Activated CD8-positive, alpha-beta memory T cell treated with anti-CD3 and anti-CD28 coated beads for 36 hours (primary cell): ENCODE results near the gene ZNF576. TPM values are rescaled to one million over a fixed set of nuclear protein-coding genes. Genes with fewer than 3 reads are reported as not detected.
"Not testable (repeated sequence)": the region's sequence is repeated elsewhere in the genome, so short reads cannot be mapped to it uniquely, and the experiment has no call there.

Experiments
- CTCF ChIA-PET: fragments of 350-600 bp; sonication (Branson Sonifier 250); formaldehyde crosslinking; loops from one replicate; lab custom pipeline; 2021; ENCODE audit warnings: antibody characterized with exemption; lab: Charles Lee
- POLR2A ChIA-PET: fragments of 350-600 bp; sonication (Branson Sonifier 250); formaldehyde crosslinking; loops from one replicate; lab custom pipeline; 2021; ENCODE audit warnings: antibody characterized with exemption; lab: Charles Lee
- total RNA-seq, 2 experiments: library from RNA; stranded (reverse); gene quantifications; one replicate each; pipeline ENCODE4 v1.2.3, GENCODE V29; 2021

The ZNF576 gene, protein sequence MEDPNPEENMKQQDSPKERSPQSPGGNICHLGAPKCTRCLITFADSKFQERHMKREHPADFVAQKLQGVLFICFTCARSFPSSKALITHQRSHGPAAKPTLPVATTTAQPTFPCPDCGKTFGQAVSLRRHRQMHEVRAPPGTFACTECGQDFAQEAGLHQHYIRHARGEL
- 10 to 100 TPM; 21.0 TPM for total RNA-seq

DNA sequence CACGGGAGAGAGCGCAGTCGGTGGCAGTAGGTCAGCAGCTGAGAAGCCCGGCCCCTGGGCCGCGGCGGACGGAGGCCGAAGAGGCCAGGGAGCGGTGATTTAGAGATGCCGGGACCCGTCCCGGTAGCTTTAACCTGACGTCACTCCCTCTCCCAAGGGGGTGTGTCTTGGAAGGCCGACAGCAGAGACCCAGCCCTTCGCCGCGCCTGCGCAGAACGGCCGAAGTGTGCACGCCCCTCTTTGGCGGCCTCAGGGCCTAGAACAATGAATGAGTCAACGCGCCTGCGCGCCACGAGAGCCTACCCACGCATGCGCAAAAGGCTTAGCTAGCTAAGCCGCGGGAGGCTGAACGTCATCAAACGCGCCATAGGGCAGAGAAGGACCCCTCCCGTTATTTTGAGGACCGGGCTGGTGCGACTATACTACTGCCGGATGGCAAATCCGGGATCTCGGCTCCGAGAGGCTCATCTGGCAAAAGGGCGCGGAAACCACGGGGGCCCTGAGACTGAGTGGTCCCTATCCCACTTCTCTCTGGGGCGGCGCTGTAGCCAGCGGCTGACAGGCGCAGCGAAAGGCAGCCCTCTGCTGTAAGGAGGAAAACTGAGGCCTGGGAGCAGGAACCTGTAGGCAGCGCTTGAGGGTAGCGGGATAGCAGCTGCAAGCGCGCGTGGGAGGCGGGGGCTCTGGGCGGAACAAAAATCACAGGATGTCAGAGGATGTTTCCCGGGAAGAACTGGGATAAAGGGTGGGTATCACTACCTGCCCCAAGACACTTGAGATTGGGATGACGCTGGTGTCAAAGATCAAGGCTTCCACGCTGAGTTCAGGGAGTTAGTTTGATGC, at the start of gene ZNF576, which contains the start of gene IRGQ:
Gene ZNF576 (plus strand): TSS at position 597 of the 843 bp plus-strand sequence. CDS start 514 bp downstream, outside the sequence.
Gene IRGQ (minus strand): TSS at position 136 of the 843 bp plus-strand sequence. CDS start 796 bp downstream, outside the sequence.
- CTCF ChIA-PET, result interaction anchor here (0.7 to 4.0 kb wide), 11 partner anchors 13 to 149 kb away, joined by 3 to 22 read pairs (median 5); partner anchors contain the start of gene PHLDB3
- POLR2A ChIA-PET, result interaction anchor here (0.5 to 3.6 kb wide), 9 partner anchors 15 to 185 kb away, joined by 3 to 18 read pairs (median 5); partner anchors contain the start of genes CADM4, PHLDB3, PINLYP and XRCC1

DNA sequence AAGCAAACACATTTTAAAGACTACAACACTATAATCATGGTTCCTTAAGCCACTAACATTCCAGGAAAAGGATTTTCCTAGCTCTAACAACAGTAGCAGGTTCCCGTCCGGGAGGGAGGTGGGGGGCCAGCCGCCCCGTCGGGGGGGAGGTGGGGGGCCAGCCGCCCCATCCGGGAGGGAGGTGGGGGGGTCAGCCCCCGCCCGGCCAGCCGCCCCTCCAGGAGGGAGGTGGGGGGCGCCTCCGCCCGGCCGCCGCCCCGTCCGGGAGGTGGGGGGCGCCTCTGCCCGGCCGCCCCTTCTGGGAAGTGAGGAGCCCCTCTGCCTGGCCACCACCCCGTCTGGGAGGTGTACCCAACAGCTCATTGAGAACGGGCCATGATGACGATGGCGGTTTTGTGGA, 48.5 kb upstream of the ZNF576 start:
- POLR2A ChIA-PET, CTCF ChIA-PET: not testable (repeated sequence)

DNA sequence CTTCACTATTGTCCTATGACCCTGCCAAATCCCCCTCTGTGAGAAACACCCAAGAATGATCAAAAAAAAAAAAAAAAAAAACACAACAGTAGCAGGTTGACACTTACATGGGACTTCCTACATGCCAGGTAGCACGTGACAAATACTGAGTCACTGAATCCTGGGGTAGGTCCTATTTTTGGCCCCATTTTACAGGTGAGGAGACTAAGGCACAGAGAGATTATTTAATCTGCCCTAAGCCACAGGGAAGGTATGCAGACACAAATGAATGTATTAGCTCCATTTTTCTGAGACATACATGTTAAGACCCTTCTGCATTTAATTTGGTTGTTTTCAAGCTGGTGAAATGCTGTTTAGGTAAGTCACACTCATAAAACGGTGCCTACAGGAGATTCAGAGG, 47.7 kb upstream of the ZNF576 start:
- ChIA-PET POLR2A (no interaction called here), CTCF (interaction anchor here (0.7 kb wide), 1 partner anchor 13 kb away, joined by 4 read pairs; no protein-coding TSS in a partner anchor)

DNA sequence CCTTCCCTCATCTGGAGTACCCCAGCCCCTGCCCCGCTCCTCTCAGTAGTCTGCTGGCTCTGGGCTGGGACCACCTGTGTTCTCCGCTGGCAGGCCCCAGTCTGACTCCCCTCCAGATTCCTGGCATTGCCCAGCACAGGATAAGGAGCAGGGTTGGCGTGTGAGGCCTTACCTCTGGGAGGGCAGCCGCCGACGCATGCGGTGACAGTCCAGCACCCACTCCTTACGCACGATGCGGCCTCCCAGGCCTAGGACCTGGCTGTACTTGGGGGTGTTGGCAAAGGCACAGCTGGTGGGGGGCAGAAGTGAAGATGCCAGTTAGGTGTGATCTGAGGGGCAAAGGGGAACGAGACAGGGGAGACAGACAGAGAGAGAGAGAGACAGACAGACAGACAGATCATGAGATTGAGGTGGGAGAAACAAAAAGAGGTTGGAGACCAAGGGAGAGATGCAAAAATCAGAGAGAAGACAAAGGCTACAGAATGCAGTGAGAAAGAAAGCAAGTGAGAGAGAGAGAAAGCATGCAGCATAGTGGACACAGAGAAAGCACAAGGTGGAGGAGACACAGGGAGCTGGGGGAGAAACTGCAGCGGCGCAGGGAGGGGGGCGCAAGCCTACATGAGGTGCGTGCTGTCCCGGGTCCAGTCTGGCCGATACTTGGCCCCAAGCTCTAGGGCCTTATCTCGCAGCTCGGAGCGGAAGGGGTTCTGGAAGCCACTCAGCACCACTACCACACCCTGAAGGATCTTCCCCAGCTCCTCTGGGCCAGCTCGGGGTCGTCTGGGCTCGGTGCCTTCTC, 44.8 kb upstream of the ZNF576 start:
- POLR2A ChIA-PET, result no interaction called here

DNA sequence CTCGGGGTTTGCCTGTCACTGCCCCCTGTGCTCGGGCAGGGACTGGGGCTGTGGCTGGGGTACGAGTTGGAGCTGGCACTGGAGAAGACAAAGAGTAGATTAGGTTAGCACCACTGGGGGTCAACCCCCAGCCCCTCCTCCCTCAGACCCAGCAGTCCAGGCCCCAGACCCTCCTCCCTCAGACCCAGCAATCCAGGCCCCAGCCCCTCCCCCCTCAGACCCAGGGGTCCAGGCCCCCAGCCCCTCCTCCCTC, 44.3 kb upstream of the ZNF576 start:
- ChIA-PET CTCF (interaction anchor here (1.4 to 1.7 kb wide), 2 partner anchors 19 to 42 kb away, joined by 3 to 5 read pairs; no protein-coding TSS in a partner anchor), POLR2A (no interaction called here)

More for the DNA sequence above, 44.8 kb upstream of the ZNF576 start:
- CTCF ChIA-PET, result interaction anchor here (1.4 to 1.7 kb wide), 2 partner anchors 19 to 43 kb away, joined by 3 to 5 read pairs; no protein-coding TSS in a partner anchor

DNA sequence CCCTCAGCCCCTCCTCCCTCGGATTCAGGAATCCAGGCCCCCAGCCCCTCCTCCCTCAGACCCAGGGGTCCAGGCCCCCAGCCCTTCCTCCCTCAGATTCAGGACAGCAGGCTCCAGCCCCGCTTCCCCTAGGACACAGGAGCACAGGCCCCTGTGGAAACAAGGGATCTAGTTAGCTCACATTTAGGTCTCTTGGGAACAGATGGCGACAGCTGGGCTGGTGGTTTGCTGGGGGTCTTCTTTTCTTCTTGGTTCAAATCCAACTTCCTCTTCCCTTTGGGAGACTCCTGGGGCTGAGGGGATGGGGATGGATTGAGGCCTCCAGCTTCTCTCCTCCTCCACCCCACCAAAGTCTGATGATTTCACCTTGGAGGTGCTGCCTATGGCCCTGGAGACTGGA, 43.8 kb upstream of the ZNF576 start:
- ChIA-PET CTCF (interaction anchor here (1.4 to 1.8 kb wide), 2 partner anchors 25 to 42 kb away, joined by 3 to 4 read pairs; no protein-coding TSS in a partner anchor), POLR2A (no interaction called here)

DNA sequence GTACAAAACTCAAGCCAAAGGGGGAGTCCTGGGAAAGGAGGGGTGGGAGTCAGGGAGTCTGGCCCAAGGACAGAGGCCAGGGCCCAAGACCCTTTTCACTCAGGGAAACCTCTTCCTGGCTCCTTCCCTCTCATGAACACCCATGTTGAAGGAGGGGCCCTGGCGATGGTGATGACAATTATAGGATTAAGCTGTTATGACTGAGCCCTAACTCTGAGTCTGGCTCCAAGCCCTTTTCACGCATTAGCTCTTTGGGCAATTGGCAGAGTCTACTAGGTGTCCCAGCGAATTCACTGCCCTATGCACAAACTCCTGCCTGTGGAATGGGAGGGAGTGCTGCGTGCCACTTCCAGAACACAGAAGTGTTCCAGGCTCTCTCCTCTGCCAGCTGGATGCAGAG, 42.7 kb upstream of the ZNF576 start:
- ChIA-PET CTCF (interaction anchor here (0.7 to 2.5 kb wide), 4 partner anchors 26 to 106 kb away, joined by 3 to 27 read pairs (median 10); partner anchors contain the start of genes IRGQ and ZNF576), POLR2A (interaction anchor here (0.6 kb wide), 1 partner anchor 26 kb away, joined by 3 read pairs; no protein-coding TSS in a partner anchor)

DNA sequence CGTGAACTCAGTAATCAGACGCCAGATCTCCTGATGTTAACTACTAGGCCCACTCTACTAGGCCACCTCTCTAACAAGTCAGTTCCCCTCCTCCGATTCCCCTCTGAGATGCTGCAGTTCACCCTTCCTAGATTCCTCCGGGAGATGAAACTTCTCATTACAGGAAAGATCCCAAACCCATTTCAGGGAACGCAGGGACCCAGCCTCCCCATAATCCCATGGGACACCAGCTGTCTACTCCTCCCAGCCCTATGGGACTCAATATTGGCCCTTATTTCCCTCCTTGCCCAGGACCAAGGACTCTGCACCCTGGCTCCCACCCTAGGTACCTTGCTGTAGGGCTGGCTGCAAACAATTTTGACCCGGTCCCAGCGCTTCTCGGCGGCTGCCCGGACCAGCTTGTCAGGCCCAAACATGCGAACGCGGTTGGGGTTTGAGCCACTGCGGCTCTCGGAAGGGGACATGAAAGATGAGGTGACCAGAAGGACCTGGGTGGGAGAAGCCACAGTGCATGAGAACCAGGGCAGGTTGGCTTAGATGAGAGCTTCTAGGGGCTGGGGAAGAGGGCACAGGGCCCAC, 42.0 kb upstream of the ZNF576 start:
- CTCF ChIA-PET, result interaction anchor here (0.6 to 2.5 kb wide), 14 partner anchors 11 to 191 kb away, joined by 3 to 27 read pairs (median 4); partner anchors contain the start of genes IRGQ, PHLDB3, ZNF575 and ZNF576
- POLR2A ChIA-PET, result interaction anchor here (0.6 to 2.1 kb wide), 3 partner anchors 26 to 40 kb away, joined by 3 to 8 read pairs (median 3); no protein-coding TSS in a partner anchor

DNA sequence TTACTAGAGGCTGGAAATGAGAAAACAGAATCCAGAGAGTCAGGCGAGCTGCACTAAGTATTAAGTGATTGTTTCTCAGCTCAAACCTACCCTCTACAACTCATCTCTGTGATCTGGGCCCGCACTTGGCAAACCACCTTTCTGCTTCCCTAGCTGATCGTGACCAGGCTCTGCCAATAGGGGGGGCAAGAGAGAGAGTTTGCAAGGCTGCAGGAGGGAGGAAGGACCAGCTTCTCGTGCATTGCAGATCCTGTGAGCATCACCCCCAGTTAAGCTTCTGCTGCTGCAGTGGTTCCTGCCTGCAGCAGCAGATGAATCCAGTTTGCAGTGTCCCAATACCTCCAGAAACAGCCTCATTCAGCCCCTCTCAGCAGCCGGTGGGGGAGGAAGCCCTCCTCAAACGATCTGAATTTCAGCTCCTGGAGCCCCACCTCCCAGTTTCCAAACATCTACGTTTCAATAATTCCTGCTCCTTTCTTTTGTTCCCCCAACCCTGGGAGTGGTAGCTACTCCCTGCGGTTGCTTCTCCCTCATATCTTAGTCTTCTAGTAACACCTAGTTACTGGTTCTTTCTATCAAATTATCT, 41.1 kb upstream of the ZNF576 start:
- ChIA-PET CTCF (interaction anchor here (0.6 to 2.5 kb wide), 18 partner anchors 10 to 190 kb away, joined by 3 to 27 read pairs (median 4); partner anchors contain the start of genes IRGQ, PHLDB3, ZNF575 and ZNF576), POLR2A (interaction anchor here (0.6 to 2.1 kb wide), 3 partner anchors 24 to 39 kb away, joined by 3 to 8 read pairs (median 3); no protein-coding TSS in a partner anchor)

DNA sequence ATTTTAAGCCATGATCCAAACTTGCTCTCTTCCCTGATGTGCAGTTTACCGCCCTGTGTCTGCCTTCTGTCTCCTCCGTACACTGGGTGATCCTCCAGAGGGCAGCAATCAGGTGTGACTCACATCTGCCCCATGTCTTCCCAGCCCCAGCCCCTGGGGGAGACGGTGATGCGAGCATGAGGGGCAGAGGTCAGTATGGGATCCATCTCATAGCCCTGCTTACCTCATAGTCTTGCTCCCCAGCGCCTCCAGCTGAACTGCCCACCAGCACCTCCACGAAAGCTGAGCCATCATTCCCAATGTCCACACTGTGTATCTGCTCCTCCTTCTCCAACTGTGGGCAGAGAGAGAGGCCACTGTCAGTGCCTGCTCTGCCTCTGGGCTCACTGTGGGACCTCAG, 35.7 kb upstream of the ZNF576 start:
- ChIA-PET CTCF (interaction anchor here (0.9 kb wide), 1 partner anchor 36 kb away, joined by 3 read pairs; the partner anchor contains the start of gene ZNF576), POLR2A (no interaction called here)

DNA sequence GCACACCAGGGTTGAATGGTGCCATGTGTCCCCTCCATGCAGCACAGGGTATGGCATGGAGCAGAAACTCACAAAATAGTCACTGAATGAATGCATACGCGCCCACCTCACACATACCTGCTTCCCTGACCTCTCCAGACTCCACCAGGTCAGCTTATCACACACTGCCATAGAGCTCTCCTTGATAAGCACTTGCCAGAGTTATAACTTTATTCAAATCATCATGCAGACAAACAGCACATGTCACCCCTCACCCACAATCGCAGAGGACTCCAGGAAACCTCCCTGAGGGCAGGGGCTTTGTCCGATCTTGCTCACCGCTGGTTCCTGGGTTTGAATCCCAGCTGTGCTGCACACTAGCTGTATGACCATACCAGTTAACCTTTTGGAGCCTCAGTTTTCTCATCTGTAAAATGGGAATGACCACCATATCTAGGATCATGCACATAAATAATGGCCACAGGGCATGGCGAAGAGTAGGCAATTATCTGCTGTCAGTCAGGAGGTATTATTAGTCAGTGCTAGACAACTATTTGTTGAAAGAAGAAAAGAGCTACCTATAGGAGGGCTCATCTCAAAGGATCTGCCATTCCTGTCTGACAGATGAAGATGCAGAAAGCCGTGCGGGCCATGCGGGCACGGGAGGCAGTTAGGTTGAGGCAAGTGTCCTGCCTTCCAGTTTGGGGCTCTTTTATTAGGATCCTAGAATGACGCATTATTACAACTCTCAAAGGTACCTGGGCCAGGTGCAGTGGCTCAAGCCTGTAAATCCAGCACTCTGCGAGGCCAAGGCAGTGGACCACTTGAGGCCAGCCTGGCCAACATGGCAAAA, 35.0 kb upstream of the ZNF576 start:
- CTCF ChIA-PET, result interaction anchor here (1.9 kb wide), 1 partner anchor 34 kb away, joined by 8 read pairs; the partner anchor contains the start of gene IRGQ

DNA sequence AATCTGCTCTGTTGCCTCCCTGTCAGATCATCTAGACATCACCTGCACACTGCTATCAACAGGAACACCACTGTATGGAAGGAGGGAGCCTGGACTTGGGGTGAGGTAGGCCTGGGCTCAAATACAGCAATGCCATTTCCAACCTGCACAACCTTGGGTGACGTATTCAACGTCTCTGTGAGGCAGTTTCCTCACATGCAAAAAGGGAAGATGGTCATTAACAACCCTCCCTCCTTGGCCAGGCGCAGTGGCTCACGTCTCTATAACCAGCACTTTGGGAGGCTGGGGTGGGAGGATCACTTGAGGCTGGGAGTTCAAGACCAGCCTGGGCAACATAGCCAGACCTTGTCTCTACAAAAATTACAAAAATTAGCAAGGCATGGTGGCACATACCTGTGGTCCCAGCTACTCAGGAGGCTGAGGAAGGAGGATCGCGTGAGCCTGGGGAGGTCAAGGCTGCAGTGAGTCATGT, 34.1 kb upstream of the ZNF576 start:
- CTCF ChIA-PET, result interaction anchor here (1.9 kb wide), 1 partner anchor 33 kb away, joined by 8 read pairs; the partner anchor contains the start of gene IRGQ
- POLR2A ChIA-PET, result interaction anchor here (0.6 kb wide), 1 partner anchor 58 kb away, joined by 4 read pairs; no protein-coding TSS in a partner anchor

More for the DNA sequence above, 35.0 kb upstream of the ZNF576 start:
- POLR2A ChIA-PET, result no interaction called here

DNA sequence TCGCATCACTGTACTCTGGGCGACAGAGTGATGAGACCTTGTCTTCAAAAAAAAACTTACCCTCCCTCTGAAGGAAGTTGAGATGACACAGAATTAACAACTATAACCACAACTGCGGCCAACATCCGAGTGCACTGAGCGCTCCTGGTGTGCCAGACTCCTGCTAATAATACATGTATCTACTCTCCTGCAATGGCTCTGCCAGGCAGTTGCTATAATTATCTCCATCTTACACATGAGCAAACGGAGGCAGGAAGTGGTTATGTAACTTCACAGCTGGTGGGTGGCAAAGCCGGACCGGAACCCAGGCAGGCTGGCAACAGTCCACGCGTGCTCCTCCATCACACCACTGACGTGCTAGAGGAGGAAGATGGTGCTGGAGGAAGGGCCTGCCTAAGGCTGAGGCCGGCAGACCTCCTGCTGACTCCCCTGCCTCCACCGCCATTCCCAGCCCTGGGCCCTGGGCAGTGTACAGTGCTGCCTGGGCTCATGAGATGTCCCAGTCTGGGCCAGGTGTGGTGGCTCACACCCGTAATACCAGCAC, 33.6 kb upstream of the ZNF576 start:
- ChIA-PET CTCF (interaction anchor here (1.9 kb wide), 1 partner anchor 32 kb away, joined by 8 read pairs; the partner anchor contains the start of gene IRGQ), POLR2A (interaction anchor here (0.6 kb wide), 1 partner anchor 59 kb away, joined by 4 read pairs; no protein-coding TSS in a partner anchor)

DNA sequence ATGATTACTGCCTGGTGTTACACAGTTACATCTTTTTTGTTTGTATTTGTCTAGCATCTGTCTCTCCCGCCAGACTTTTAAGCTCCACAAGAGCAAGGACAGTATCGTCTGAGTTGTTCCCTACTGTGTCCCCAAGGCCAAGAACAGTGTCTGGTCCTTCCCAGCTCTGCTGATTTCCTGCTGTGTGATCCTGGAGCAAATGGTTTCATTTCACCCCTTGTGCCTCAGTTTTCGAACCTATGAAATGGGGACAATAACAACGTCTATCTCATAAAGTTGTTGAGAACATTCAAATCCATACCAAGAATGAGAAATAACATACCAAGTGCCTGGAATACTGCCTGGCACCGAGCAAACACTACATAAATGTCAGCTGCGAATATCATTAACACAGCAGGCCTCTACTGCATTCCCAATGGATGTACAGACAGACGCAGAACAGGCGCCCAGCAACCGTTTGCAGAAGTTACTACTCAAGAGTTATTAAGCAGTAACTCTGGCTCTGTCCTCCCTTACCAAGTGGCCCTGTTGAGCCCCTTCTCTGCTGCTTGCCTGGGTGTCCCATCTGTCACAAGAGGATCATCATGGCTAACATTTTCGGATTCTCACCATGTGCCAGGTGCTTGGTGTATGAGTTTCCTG, 32.5 kb upstream of the ZNF576 start:
- ChIA-PET POLR2A (interaction anchor here (0.8 kb wide), 1 partner anchor 11 kb away, joined by 3 read pairs; the partner anchor contains the start of genes PINLYP and XRCC1), CTCF (interaction anchor here (0.9 to 2.7 kb wide), 2 partner anchors 8 to 31 kb away, joined by 3 to 10 read pairs; no protein-coding TSS in a partner anchor)

DNA sequence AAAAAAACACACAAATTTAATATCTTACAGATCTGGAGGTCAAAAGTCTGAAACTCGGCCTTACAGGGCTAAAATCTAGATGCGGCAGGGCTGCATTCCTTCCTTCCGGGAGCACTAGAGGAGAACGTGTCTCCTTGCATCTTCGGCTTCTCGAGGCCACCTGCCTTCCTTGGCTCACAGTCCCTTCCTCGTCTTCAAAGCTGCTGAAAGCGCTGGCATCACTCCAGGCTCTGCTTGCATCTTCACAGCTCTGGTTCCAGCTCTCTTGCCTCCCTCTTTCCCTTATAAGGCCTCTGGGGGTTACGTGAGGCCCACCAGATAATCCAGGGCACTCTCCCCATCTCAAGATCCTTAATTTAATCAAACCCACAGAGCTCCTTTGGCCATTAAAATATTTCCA, 31.6 kb upstream of the ZNF576 start:
- CTCF ChIA-PET, result interaction anchor here (0.6 to 2.7 kb wide), 2 partner anchors 9 to 44 kb away, joined by 3 to 10 read pairs; no protein-coding TSS in a partner anchor
- POLR2A ChIA-PET, result no interaction called here
